Activated CD4-positive, alpha-beta T cell treated with anti-CD3 and anti-CD28 coated beads, Interleukin-2, Interleukin-4, amounts not matched to agents 100 ng/mL and 50 ng/mL, durations not matched to agents 16 hours and 8 hours (primary cell): ENCODE data around the gene RNF144A.

Source experiments
- DNase-seq: peaks from one replicate; pipeline ENCODE4 v3.0.0-alpha.2; 2020; ENCODE audit warnings: low spot score

The RNF144A gene

GRCh38 chr2:7007846-7008741 is 90.9 kb downstream of the RNF144A start:
- DNase-seq = no peak

GRCh38 chr2:7009207-7009911 is 92.1 kb downstream of the RNF144A start:
- DNase-seq = no peak

- no peak for DNase-seq
Observed at GRCh38 chr2:7010391-7011054, 93.3 kb downstream of the RNF144A start.

- DNase-seq = peak; percentile 21
Observed at GRCh38 chr2:7011356-7012083, 94.3 kb downstream of the RNF144A start.

DNA sequence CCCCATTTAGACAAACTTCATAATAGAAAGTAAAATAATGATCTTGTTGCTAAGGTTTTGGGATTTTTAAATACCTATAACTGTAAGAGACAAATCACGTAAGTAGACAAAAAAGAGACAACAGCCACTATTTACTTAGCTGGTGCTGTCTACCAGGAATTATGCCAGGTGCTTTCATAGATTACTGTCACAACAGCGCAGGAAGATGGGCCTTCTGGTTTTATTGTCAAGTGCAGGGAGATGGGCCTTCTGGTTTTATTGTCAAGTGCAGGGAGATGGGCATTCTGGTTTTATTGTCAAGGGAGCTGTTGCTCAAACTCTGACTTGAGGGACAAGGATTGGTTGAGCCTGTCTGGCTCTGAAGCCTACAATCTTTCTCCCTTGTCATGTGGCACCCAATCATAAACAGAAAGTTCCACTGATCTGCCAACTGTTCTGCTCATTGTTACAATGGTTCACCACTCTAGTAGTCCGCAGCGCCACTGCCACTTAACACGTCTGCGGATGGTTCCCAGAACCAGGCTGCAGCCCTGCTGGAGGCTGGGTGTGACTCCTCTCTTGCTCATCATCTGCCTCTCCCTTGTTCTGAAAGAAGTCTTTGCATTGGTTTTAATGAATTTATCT is 95.0 kb downstream of the RNF144A start:
- no peak for DNase-seq

GRCh38 chr2:7013471-7014160 is 96.4 kb downstream of the RNF144A start:
- peak; percentile 51 for DNase-seq

GRCh38 chr2:7014174-7014640 is 97.0 kb downstream of the RNF144A start:
- peak; percentile 21 for DNase-seq

DNA sequence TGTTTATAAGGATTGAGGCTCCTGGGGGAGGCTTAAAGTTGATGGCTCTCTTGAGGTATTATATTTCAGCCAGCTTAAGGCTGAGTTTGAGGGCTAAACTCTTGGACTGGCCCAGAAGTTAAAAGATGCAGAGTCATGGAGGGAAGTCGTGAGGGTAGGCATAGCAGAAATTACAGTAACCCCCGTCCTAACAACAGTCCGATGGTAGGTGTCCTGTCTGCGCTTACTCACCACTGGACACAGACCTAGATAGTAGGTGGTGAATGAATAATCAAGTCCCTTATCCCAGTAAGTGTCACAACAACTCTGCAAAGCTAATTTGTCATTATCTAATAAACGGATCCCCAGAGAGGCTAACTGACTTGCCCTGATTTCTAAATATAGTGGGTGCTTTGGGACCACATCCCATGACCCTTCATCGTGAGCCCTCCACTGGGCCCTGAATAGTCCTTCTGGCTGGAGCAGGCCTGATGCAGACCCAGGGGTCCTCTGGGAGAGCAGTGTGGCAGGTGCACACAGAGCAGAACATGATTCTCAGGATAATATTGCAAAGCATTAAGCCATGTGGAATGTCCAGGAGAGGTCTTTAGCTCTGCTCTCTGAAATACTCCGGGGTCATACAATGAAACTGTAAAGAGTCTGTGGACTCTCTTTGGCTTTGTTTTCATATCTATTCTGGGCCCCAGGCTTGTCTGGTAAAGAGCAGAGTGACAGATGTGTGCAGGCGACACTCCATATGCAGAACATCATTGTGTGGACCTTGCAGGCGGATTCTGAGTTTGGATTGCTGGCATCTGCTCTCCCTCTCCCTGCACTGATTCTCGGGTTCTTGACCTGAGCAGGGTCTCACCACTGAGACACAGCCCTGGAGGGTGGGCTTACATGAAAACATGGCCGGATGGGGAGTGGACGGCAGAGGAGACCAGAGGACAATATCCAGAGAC is 98.1 kb downstream of the RNF144A start:
- no peak for DNase-seq

DNA sequence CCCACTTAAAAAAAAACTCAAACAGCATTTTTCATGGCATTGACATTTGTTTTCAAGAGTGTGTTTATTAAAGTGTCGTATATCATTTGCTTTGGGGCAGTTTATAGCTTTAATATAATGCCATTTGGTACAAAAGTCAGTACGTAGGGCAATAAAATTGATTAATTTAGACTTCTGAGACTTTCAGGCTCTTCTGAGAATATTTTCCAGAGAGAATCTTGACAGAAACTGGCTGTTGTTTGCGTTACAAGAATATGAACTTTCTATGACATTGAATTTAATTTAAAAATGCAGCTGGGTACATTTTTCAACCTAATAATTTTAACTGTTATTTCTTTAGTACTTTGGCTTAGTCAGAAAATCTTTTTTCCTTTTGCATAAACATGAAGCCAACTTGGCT is 98.9 kb downstream of the RNF144A start:
- DNase-seq = no peak

DNA sequence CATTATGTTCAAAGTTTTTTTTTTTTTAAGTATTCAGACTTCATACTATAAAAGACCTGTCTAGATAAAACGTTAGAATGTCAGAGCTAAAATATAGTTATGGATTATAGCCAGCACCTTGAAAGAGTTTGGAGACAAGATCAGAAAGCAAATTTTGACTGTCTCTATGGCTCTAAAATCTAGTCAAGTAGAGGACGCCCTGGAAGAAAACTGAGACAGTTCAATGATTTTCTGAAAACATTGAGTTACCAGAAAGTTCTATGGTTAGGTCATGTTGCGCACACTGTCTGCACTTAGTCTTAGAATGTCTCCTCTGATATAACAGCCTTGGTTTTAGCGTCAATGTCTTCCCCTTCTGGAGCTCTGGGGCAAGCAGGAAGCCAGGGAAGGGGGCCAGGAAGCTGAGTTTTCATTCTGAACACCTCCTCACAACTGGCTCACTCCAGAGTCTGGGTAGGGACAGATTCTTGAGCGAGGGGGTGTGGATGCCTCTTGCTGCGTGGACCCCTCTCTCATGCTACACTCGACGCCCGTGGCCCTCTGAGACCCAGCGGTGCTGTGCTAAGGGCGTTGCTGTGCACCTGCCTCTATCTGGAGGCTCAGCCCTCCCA is 99.5 kb downstream of the RNF144A start:
- DNase-seq = no peak

DNA sequence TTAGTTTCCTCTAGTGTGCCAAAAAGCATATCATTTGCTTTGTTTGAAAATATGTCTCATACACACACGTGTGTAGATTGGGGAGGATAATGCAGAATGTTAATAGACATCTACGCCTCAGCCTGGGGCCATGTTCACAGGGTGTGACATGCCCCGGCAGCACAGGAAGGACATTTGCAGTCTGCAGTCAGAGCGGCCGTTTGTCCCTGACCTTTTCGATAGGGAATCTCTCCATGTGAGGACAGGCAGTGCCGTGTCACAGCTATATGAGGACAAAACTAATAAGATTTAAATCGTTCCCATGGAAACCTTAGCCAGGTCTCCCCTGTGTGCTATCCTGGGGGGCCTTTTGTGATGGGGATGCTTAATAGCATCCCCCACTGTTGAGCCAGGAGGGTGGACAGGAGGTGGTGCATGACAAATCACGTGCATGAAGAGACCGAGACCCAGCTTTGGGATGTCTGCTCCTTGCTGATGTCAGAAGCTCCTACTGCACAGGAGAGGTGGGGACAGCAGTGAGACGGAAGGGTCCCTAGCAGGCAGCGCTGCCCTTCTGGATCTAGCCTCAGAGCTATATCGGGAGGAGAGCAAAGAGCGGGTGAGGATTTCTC is 100.6 kb downstream of the RNF144A start:
- DNase-seq = no peak

DNA sequence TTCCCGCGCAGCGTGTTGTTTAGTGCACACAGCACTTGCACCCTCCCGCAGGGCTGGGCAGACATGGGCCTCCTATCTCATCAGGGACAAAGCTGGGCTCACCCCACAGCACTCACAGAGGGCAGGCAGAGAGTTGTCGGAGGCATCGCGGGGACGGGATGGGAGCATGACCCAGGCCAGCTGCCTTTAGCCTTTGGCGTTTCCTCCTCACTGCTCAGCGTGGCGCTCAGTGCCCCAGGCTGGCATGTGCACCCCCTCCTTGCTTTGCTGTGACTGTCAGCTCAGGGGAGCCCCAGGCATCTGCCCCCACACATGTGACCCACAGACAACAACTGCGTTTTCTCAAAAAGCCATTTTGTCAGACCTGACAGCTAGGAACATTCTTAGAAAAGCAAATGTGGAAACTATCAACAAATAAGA is 101.1 kb downstream of the RNF144A start:
- DNase-seq = no peak

GRCh38 chr2:7018767-7019166 is 101.6 kb downstream of the RNF144A start:
- no peak for DNase-seq

GRCh38 chr2:7019191-7019590 is 102.0 kb downstream of the RNF144A start:
- DNase-seq = no peak

DNA sequence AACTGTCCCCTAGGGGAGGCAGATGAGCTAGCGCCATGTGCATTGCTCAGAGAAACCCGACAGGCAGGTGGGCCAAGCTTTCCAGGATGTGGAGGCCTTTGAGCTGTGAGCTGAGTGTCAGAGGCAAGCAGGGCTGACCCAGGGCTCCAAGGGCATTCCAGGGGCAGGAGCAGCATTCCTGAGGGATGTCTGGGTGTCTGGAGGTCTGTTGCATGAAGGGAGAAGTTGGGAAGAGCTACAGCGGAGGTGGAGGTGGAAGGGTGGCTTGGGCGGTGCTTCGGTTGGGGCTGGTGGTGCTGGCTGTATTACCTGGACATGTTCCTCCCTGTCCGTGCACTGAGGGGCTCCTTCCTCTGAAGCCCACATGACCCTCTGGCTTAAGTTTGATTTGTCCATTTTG is 102.8 kb downstream of the RNF144A start:
- no peak for DNase-seq

DNA sequence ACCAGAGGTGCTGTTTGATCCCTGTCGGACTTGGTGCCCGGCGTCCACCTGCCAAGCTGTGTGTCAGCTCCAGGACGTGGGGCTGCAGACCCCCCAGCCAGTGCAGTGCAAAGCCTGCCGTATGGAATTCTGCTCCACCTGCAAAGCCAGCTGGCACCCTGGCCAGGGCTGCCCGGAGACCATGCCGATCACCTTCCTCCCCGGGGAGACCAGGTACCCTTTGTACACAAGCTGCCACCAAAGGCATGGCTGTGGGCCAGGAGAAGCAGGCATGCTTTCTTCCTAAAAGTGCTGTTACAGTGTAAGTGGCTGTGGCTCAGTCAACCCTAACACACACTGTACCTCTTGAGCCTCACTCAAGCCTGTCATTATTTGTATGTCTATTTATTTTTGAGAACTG is 103.3 kb downstream of the RNF144A start:
- no peak for DNase-seq

GRCh38 chr2:7020939-7021470 is 103.8 kb downstream of the RNF144A start:
- no peak for DNase-seq
